B cell (primary cell): ENCODE measurements around the gene NEU2. TPM values are rescaled to one million over a fixed set of nuclear protein-coding genes. Genes with fewer than 3 reads are reported as not detected.

Experiments used
- ATAC-seq: fragments of 200-7000 bp; cut with Tn5 transposase; one replicate; pipeline ENCODE4 v1.10.0; 2021; ENCODE audit warnings: low read depth, mild to moderate bottlenecking, moderate number of reproducible peaks, moderate library complexity
- CTCF ChIA-PET: fragments of 350-600 bp; sonication (Branson Sonifier 250); formaldehyde crosslinking; loops from one replicate; lab custom pipeline; 2021; ENCODE audit warnings: antibody characterized with exemption, inconsistent platforms; lab: Charles Lee
- POLR2A ChIA-PET: fragments of 350-600 bp; sonication (Branson Sonifier 250); formaldehyde crosslinking; loops from one replicate; lab custom pipeline; 2021; ENCODE audit warnings: antibody characterized with exemption; lab: Charles Lee
- DNase-seq: peaks from one replicate; pipeline ENCODE4 v3.0.0; 2013
- H2AFZ ChIP-seq: 2 replicates; pipeline ENCODE4 v1.6.1; 2012; ENCODE audit warnings: mild to moderate bottlenecking, low read depth, low read length; ENCODE audit not compliant: insufficient read depth, poor library complexity, severe bottlenecking
- H3K27ac ChIP-seq, 2 donors: 1 replicate in 1 of 2; 2 replicates in 1 of 2; pipeline ENCODE4 v1.5.1; 2012 to 2013; ENCODE audit warnings: low read length in 2 of 2, mild to moderate bottlenecking in 2 of 2, moderate library complexity in 1 of 2
- H3K27me3 ChIP-seq, 4 experiments: fragments of 200-600 bp in 1 of 4; sonication (generic) in 1 of 4; replicated peaks in 1 of 4; 1 replicate in 2 of 4; 2 replicates in 2 of 4; pipeline versions ENCODE4 v1.6.1 to v1.7.0; 2013 to 2016; ENCODE audit warnings: low read length in 3 of 4, mild to moderate bottlenecking in 2 of 4, mixed read lengths in 1 of 4, moderate library complexity in 1 of 4; ENCODE audit not compliant: insufficient read depth in 4 of 4, control insufficient read depth in 3 of 4; ENCODE audit errors: control extremely low read depth in 1 of 4
- H3K36me3 ChIP-seq, 2 experiments: replicated peaks in 1 of 2; 1 replicate in 1 of 2; 2 replicates in 1 of 2; pipeline versions ENCODE4 v1.6.1 to v1.7.1; 2013; ENCODE audit warnings: low read length in 1 of 2; ENCODE audit not compliant: insufficient read depth in 2 of 2, control insufficient read depth in 1 of 2; ENCODE audit errors: control extremely low read depth in 1 of 2, extremely low read depth in 1 of 2
- H3K4me1 ChIP-seq, 2 donors: fragments of 200-600 bp in 1 of 2; sonication (generic) in 1 of 2; 1 replicate in 1 of 2; 2 replicates in 1 of 2; pipeline versions ENCODE4 v1.5.1 to v1.6.1; 2013 to 2017; ENCODE audit warnings: low read length in 2 of 2; ENCODE audit not compliant: control insufficient read depth in 2 of 2, insufficient read depth in 2 of 2
- H3K4me2 ChIP-seq: replicated peaks from 2 replicates; pipeline ENCODE3; 2012; ENCODE audit warnings: mild to moderate bottlenecking, low read depth, low read length; ENCODE audit not compliant: poor library complexity, severe bottlenecking
- H3K4me3 ChIP-seq, 5 experiments: fragments of 200-600 bp in 1 of 5; sonication (generic) in 1 of 5; 1 replicate in 3 of 5; 2 replicates in 2 of 5; pipeline versions ENCODE4 v1.5.1 to v1.7.0; 2011 to 2016; ENCODE audit warnings: low read length in 4 of 5, mild to moderate bottlenecking in 4 of 5, low read depth in 2 of 5, control low read depth in 1 of 5, moderate library complexity in 1 of 5; ENCODE audit not compliant: insufficient read depth in 1 of 5; ENCODE audit errors: control extremely low read depth in 1 of 5, extremely low read depth in 1 of 5
- H3K79me2 ChIP-seq: fragments of 200-600 bp; sonication (generic); one replicate; pipeline ENCODE4 v1.6.0; 2016; ENCODE audit warnings: low read length; ENCODE audit not compliant: control insufficient read depth, insufficient read depth
- H3K9ac ChIP-seq: fragments of 200-600 bp; sonication (generic); 2 replicates; pipeline ENCODE4 v1.6.1; 2017; ENCODE audit warnings: mild to moderate bottlenecking, low read length, moderate library complexity
- H3K9me3 ChIP-seq, 3 donors: one replicate each; pipeline versions ENCODE4 v1.6.1 to v1.7.1; 2013; ENCODE audit warnings: low read length in 2 of 3; ENCODE audit not compliant: control insufficient read depth in 2 of 3, insufficient read depth in 1 of 3; ENCODE audit errors: control extremely low read depth in 1 of 3
- H4K20me1 ChIP-seq: 2 replicates; pipeline ENCODE4 v1.6.0; 2012; ENCODE audit warnings: mild to moderate bottlenecking, low read length; ENCODE audit not compliant: insufficient read depth, control insufficient read depth, poor library complexity, severe bottlenecking
- H3K27ac Mint-ChIP-seq: one replicate; pipeline ENCODE4 v1.8.0; 2021; ENCODE audit warnings: mixed read lengths
- H3K27me3 Mint-ChIP-seq: one replicate; pipeline ENCODE4 v1.8.0; 2021; ENCODE audit warnings: mixed read lengths
- H3K4me1 Mint-ChIP-seq: one replicate; pipeline ENCODE4 v1.8.0; 2021; ENCODE audit warnings: mixed read lengths
- H3K4me3 Mint-ChIP-seq: one replicate; pipeline ENCODE4 v1.8.0; 2021; ENCODE audit warnings: mixed read lengths
- H3K9me3 Mint-ChIP-seq: one replicate; pipeline ENCODE4 v1.8.0; 2022; ENCODE audit warnings: mixed read lengths; ENCODE audit not compliant: insufficient read depth
- EZH2 ChIP-seq: IDR thresholded peaks from 2 replicates; pipeline ENCODE4 v1.6.1; 2012; ENCODE audit warnings: borderline replicate concordance, low read depth, mild to moderate bottlenecking, moderate library complexity, low read length; ENCODE audit not compliant: insufficient read depth, poor library complexity, severe bottlenecking
- WGBS: methylation state at CpG from one replicate; pipeline ENCODE4 v1.1.5; 2013; ENCODE audit warnings: missing lambda C conversion rate; ENCODE audit not compliant: insufficient coverage; 5-methylcytosine and 5-hydroxymethylcytosine counted together
- intact Hi-C: fragments of 100-400 bp; cut with micrococcal nuclease; formaldehyde crosslinking; loops from one replicate; pipeline ENCODE4 v1.10.0; 2022
- polyA plus RNA-seq: library from polyadenylated mRNA; depleted of rRNA; stranded (reverse); fragments of >200 nt; gene quantifications from 2 replicates; pipeline ENCODE4 v1.2.3, GENCODE V29; 2012
- total RNA-seq, 2 donors: library from RNA; stranded (reverse); fragments of 120-200 nt in 1 of 2; gene quantifications; 1 replicate in 1 of 2; 2 replicates in 1 of 2; pipeline versions ENCODE4 v1.2.3 to v1.2.4, GENCODE V29; 2013 to 2022
- TF ChIP-seq, protein P1 (sequence below): fragments of 200-600 bp; IDR thresholded peaks from one replicate; pipeline ENCODE4 v1.8.0; 2022; ENCODE audit warnings: antibody characterized with exemption, mild to moderate bottlenecking

Gene NEU2
- total and polyA plus RNA-seq, 2 donors (not counting 1 experiment from before 2014, with no cell fraction given), result not detected

DNA sequence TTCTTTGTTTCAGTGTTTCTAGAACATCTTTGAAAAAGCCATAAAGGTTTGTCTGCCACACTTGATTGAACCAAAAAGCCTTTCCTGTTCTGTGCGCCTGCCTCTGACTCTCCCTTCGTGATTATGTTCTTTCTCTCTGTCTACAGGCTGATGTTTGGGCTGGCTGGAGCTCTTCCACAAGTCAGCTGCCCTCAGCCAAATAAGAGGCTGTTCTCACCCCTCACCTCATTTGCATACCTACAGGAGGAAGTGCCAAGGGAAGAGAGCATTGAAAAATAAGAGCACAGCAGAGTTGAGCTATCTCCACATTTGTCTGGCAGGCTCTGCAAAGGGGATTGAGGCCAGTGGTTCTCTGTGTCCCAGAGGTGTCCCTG is 43.5 kb downstream of the NEU2 start:
- peaks cover 12 to 66% of the 10 kb centered on the region in 2 experiments for H3K36me3 ChIP-seq
- intact Hi-C loops, result loop anchor here (1.0 to 2.0 kb wide), 4 partner anchors 8 to 175 kb away; partner anchors contain the start of gene ATG16L1
- TF ChIP-seq, protein P1, sequence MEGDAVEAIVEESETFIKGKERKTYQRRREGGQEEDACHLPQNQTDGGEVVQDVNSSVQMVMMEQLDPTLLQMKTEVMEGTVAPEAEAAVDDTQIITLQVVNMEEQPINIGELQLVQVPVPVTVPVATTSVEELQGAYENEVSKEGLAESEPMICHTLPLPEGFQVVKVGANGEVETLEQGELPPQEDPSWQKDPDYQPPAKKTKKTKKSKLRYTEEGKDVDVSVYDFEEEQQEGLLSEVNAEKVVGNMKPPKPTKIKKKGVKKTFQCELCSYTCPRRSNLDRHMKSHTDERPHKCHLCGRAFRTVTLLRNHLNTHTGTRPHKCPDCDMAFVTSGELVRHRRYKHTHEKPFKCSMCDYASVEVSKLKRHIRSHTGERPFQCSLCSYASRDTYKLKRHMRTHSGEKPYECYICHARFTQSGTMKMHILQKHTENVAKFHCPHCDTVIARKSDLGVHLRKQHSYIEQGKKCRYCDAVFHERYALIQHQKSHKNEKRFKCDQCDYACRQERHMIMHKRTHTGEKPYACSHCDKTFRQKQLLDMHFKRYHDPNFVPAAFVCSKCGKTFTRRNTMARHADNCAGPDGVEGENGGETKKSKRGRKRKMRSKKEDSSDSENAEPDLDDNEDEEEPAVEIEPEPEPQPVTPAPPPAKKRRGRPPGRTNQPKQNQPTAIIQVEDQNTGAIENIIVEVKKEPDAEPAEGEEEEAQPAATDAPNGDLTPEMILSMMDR, result no peak
- no peak for TF ChIP-seq EZH2
- peak overlapping the region; percentile 52 for H3K9ac ChIP-seq
- H3K9me3 Mint-ChIP-seq, result no peaks in the 10 kb centered on the region
- peak overlapping the region; percentile 77 to 87 for H3K27ac ChIP-seq
- CTCF ChIA-PET, result interaction anchor here (0.9 to 2.5 kb wide), 12 partner anchors 9 to 175 kb away, joined by 3 to 25 read pairs (median 5); partner anchors contain the start of genes ATG16L1 and INPP5D
- H3K27me3 ChIP-seq, result no peaks in the 10 kb centered on the region
- peak; percentile 86 for DNase-seq
- H4K20me1 ChIP-seq, result peaks cover 11% of the 10 kb centered on the region
- H3K4me1 Mint-ChIP-seq, result peaks cover 50% of the 10 kb centered on the region
- peaks cover 91% of the 10 kb centered on the region in 2 donors for H3K4me1 ChIP-seq
- H3K27me3 Mint-ChIP-seq, result no peaks in the 10 kb centered on the region
- H3K27ac Mint-ChIP-seq, result no peak overlapping the region
- H3K4me3 Mint-ChIP-seq, result no peak overlapping the region
- peak overlapping the region; percentile 8 to 53 (median 35) for H3K4me3 ChIP-seq
- H2AFZ ChIP-seq, result no peak overlapping the region
- peak; percentile 83 for ATAC-seq
- peak overlapping the region; percentile 81 for H3K4me2 ChIP-seq
- H3K79me2 ChIP-seq, result peaks cover 94% of the 10 kb centered on the region
- POLR2A ChIA-PET, result interaction anchor here (0.5 to 2.7 kb wide), 7 partner anchors 9 to 49 kb away, joined by 4 to 38 read pairs (median 5); partner anchors contain the start of gene INPP5D
- WGBS, result no CpG with 5 or more reads among the region's 2 CpGs
- peaks cover 0 to 3% (median 0%) of the 10 kb centered on the region in 3 donors for H3K9me3 ChIP-seq

DNA sequence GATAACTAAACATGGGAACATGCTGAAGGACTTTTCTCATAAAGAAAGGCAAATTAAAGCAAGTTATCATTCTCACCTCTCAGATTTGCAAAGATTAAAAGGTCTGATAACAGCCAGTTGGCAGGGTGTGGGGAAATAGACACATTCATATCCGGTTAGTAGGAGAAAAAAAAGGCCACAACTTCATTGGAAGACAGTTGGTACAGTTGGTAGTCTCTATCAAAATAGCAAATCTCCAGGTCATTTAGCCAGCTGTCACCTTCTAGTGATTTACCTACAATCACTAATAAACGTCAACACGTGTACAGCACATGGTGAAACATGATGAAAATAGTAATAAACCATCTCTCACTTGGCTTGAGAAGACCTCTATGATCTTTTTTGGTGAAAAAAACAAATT is 44.3 kb downstream of the NEU2 start:
- Mint-ChIP-seq H3K4me3 (no peak overlapping the region), H3K9me3 (no peaks in the 10 kb centered on the region), H3K27ac (no peak overlapping the region), H3K4me1 (peaks cover 53% of the 10 kb centered on the region), H3K27me3 (no peaks in the 10 kb centered on the region)
- intact Hi-C loops, result loop anchor here (1.0 to 2.0 kb wide), 3 partner anchors 15 to 174 kb away; partner anchors contain the start of gene ATG16L1
- H3K27ac ChIP-seq, result peak overlapping the region; percentile 77 to 87
- TF ChIP-seq, protein P1, result no peak
- no peak for TF ChIP-seq EZH2
- no CpG with 5 or more reads among the region's 3 CpGs for WGBS
- no peak overlapping the region for H2AFZ ChIP-seq
- H3K36me3 ChIP-seq, result peaks cover 11 to 66% of the 10 kb centered on the region in 2 experiments
- ATAC-seq, result no peak
- peaks cover 10% of the 10 kb centered on the region for H4K20me1 ChIP-seq
- no peak for DNase-seq
- ChIA-PET POLR2A (interaction anchor here (1.3 to 2.7 kb wide), 4 partner anchors 8 to 24 kb away, joined by 4 to 38 read pairs (median 16); partner anchors contain the start of gene INPP5D), CTCF (interaction anchor here (1.3 to 2.5 kb wide), 8 partner anchors 8 to 32 kb away, joined by 3 to 25 read pairs (median 12); partner anchors contain the start of gene INPP5D)
- H3K4me2 ChIP-seq, result peak overlapping the region; percentile 81
- peak overlapping the region in 2 of 5 experiments; percentile 50 to 53 for H3K4me3 ChIP-seq
- peak overlapping the region; percentile 52 for H3K9ac ChIP-seq
- peaks cover 93 to 96% of the 10 kb centered on the region in 2 donors for H3K4me1 ChIP-seq
- H3K27me3 ChIP-seq, result no peaks in the 10 kb centered on the region
- H3K79me2 ChIP-seq, result peaks cover 94% of the 10 kb centered on the region
- peaks cover 0 to 3% (median 0%) of the 10 kb centered on the region in 3 donors for H3K9me3 ChIP-seq
